Measurements from ENCODE around the gene RHOA.

The RHOA gene

DNA sequence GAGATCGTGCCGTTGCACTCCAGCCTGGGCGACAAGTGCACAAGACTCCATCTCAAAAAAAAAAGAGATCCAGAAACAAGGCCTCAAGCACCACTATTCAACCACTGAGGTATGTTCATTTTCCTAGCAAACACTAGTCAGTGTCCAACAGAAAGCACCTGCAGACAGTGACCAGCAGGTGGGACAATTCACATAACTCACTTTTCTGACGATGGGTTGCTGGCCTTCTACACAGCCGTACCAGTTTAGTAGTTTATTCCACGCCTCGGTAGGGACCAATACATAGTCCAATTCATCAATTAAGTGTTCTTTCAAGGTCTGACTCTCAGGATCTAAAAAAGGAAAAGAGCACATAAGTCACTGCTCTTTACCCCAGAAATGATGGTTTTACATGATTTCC, 84.3 kb downstream of the RHOA start:
- TF ChIP-seq, protein P1, sequence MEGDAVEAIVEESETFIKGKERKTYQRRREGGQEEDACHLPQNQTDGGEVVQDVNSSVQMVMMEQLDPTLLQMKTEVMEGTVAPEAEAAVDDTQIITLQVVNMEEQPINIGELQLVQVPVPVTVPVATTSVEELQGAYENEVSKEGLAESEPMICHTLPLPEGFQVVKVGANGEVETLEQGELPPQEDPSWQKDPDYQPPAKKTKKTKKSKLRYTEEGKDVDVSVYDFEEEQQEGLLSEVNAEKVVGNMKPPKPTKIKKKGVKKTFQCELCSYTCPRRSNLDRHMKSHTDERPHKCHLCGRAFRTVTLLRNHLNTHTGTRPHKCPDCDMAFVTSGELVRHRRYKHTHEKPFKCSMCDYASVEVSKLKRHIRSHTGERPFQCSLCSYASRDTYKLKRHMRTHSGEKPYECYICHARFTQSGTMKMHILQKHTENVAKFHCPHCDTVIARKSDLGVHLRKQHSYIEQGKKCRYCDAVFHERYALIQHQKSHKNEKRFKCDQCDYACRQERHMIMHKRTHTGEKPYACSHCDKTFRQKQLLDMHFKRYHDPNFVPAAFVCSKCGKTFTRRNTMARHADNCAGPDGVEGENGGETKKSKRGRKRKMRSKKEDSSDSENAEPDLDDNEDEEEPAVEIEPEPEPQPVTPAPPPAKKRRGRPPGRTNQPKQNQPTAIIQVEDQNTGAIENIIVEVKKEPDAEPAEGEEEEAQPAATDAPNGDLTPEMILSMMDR (conservative IDR thresholded peaks at IDR 0.05; ENCODE audit: control insufficient read depth, insufficient read depth, low read depth, low read length): peak; percentile 26
- H3K4me3 ChIP-seq (ENCODE audit: control insufficient read depth, low read depth, low read length): no peak overlapping the region
- DNase-seq (ENCODE audit: low read depth): peak; percentile 14

DNA sequence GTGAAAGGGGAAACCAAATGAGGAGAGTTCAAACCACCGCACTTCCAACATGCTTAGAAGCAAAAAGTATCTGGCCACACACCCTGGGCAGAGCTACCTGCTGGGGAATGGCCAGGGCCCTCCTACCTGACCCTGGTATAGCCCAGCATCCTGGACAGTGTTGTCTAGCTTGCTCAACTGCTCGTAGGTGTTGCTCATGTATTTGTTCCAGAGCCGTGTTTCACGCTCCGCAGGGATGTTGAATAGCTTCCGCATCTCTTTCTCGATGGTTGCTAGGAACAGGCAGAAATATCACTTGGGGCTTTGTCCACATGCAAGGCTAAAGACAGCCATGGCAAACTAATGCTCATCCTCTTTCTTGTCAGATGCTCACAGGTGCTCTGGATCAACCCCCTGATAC, 87.0 kb downstream of the RHOA start:
- no peak for DNase-seq (ENCODE audit: low read depth)
- no peak overlapping the region for H3K4me3 ChIP-seq (ENCODE audit: control insufficient read depth, low read depth, low read length)
- TF ChIP-seq, protein P1 (conservative IDR thresholded peaks at IDR 0.05; ENCODE audit: control insufficient read depth, insufficient read depth, low read depth, low read length): no peak

DNA sequence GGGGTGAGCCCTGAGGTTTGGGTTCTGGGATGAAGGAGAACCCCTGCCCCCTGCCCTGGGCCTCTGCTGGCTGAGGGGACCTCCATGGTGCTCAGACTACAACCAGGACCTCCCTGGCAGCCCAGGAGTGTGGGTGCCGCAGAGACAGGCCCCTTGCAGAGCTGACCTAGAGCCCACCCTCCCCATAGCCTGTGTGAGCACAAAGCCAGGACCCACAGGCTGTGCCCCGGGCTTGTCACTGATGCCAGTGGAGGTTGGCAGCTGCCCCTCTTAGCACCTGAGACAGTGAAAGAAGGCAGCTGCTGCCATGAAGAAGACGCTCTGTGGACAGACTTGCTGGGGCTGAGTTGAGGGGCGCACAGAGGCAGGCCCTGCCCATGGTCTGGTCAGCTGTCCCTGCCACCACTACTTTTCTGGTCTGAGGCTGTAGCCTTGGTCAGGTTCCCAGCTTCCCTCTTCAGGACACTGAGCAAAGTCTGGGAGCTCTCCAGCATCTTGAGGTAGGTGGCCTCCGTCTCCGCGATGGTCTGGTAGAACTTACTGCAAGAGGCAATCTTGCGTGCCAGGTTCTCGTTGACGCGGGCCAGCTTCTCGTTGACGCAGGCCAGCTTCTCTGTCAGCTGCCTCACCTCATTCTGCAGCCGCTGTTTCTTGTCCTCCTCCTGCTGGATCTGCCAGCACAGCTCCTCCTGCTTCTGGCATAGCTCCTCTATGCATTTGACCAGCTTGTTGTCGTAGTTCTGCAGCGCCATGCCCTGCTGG, 94.9 kb downstream of the RHOA start:
- H3K4me3 ChIP-seq (ENCODE audit: control insufficient read depth, low read depth, low read length): no peak overlapping the region
- TF ChIP-seq, protein P1 (conservative IDR thresholded peaks at IDR 0.05; ENCODE audit: control insufficient read depth, insufficient read depth, low read depth, low read length): no peak
- DNase-seq (ENCODE audit: low read depth): no peak

DNA sequence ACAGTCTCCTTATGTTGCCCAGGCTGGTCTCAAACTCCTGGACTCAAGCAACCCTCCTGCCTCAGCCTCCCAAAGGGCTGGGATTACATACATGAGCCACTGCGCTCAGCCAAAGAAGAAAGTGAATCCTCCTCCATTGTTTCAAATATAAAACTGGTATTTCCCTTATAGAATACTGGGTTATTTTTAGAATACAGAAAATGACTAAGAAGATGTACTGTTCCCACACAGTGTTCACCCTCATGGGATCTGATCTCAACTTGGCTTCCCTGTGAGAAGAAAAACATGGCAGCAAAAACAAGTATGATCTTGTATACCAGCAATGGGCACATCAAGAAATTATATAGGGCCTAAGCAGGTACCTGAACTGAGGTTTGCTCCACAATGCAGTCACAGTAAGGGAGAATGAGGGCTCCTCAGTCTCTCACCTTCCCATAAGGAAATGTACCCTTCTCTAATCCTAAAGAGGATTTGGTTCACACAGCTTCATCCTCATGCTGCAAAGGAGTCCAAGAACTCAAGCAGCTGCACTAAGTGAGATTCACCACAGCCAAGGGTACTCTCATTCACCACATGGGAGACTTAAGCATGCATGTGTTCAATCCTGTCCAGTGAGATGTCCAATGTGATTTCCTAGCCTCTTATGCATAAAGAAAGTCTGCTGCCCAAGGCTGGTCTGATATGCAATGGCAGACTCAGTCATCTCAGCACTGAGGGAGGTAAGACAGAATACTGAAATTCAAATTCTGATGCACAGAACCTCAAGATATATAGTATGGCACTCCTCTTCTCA, 97.7 kb downstream of the RHOA start:
- TF ChIP-seq, protein P1 (conservative IDR thresholded peaks at IDR 0.05; ENCODE audit: control insufficient read depth, insufficient read depth, low read depth, low read length): no peak
- DNase-seq (ENCODE audit: low read depth): peak; percentile 58
- no peak overlapping the region for H3K4me3 ChIP-seq (ENCODE audit: control insufficient read depth, low read depth, low read length)

DNA sequence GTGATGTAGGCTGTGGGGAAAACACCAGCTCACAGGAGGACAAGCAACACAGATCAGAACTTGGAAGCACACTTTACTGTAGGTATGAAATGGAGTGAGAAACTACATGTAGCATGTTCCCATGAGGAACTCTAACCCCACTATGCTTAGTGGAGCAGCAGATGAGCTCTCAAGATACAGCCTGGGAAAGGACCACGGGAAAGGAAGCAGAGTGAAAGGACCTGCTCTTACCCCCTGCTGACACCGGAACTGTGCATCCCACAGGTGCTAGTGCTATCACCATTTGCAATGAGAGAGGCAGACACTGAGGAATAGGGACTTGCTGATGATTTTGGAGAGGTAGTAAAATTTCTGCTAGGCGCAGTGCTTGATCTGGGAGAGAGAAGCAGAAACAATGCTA, 100.5 kb downstream of the RHOA start:
- H3K4me3 ChIP-seq (ENCODE audit: control insufficient read depth, low read depth, low read length): no peak overlapping the region
- DNase-seq (ENCODE audit: low read depth): no peak
- TF ChIP-seq, protein P1 (conservative IDR thresholded peaks at IDR 0.05; ENCODE audit: control insufficient read depth, insufficient read depth, low read depth, low read length): no peak

DNA sequence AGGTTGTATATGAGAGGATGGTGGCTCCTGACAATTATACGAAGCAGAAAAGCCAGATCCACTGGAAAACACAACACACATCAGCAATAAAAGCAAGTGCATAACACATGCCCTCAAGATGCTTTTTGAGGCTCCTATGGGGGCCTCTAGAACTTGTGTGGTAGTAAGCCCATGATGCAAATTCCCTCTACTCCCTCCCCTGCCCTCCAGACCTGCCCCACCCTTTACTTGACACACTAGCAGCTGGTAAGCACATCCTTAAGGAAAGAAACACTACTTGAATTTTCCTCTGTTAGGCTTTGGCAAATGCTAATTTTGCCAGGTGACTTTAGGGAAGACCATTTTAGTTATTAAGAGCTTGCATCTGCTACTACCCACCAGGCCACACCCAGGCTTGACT, 101.1 kb downstream of the RHOA start:
- TF ChIP-seq, protein P1 (conservative IDR thresholded peaks at IDR 0.05; ENCODE audit: control insufficient read depth, insufficient read depth, low read depth, low read length): no peak
- no peak overlapping the region for H3K4me3 ChIP-seq (ENCODE audit: control insufficient read depth, low read depth, low read length)
- DNase-seq (ENCODE audit: low read depth): no peak
